K562 (cell line): ENCODE results near the gene TBL2. TPM values are rescaled to one million over a fixed set of nuclear protein-coding genes. Genes with fewer than 3 reads are reported as not detected.

Source experiments
- ASH1L ChIP-seq: fragments of 450-650 bp; IDR thresholded peaks from 2 replicates; pipeline ENCODE4 v1.6.1; 2018; ENCODE audit warnings: borderline replicate concordance, mild to moderate bottlenecking, low read depth; ENCODE audit not compliant: partially characterized antibody
- CREM ChIP-seq: IDR thresholded peaks from 2 replicates; pipeline ENCODE4 v1.6.1; 2014; ENCODE audit warnings: antibody characterized with exemption, low read depth
- CTCF ChIP-seq, 3 experiments: IDR thresholded peaks in 2 of 3; conservative IDR thresholded peaks in 1 of 3; 2 replicates each; pipeline ENCODE4 v1.5.1; 2011 to 2012; ENCODE audit warnings: low read length in 3 of 3, mild to moderate bottlenecking in 3 of 3, control low read depth in 2 of 3, improper control_type of control experiment in 1 of 3, inconsistent platforms in 1 of 3, low read depth in 1 of 3, mixed read lengths in 1 of 3, moderate library complexity in 1 of 3; ENCODE audit not compliant: insufficient read depth in 2 of 3
- E2F8 ChIP-seq: fragments of 450-650 bp; IDR thresholded peaks from 2 replicates; pipeline ENCODE4 v1.7.1; 2018; ENCODE audit warnings: mild to moderate bottlenecking, low read depth; ENCODE audit not compliant: partially characterized antibody
- ESRRA ChIP-seq: fragments of 450-650 bp; IDR thresholded peaks from 2 replicates; pipeline ENCODE4 v1.6.1; 2014; ENCODE audit warnings: low read depth, mild to moderate bottlenecking, moderate library complexity, borderline replicate concordance
- JUNB ChIP-seq: fragments of 450-650 bp; formaldehyde crosslinking; conservative IDR thresholded peaks from 2 replicates; pipeline ENCODE4 v1.4.0; 2020; ENCODE audit warnings: mild to moderate bottlenecking
- PCBP2 ChIP-seq: fragments of 200-400 bp; formaldehyde crosslinking; IDR thresholded peaks from 2 replicates; pipeline ENCODE4 v1.6.1; 2018; ENCODE audit warnings: low read length, low read depth, mild to moderate bottlenecking, moderate library complexity; ENCODE audit not compliant: poor library complexity, severe bottlenecking
- PREB ChIP-seq: sonication (generic); formaldehyde crosslinking; IDR thresholded peaks from 2 replicates; pipeline ENCODE4 v1.8.1; 2023; ENCODE audit warnings: mild to moderate bottlenecking, missing genetic modification reagents
- SUPT5H ChIP-seq: fragments of 450-650 bp; IDR thresholded peaks from 2 replicates; pipeline ENCODE4 v1.6.1; 2016
- ZBTB7A ChIP-seq: IDR thresholded peaks from 2 replicates; pipeline ENCODE4 v1.6.1; 2011; ENCODE audit warnings: low read depth, mild to moderate bottlenecking, low read length, moderate library complexity, borderline replicate concordance; ENCODE audit not compliant: control insufficient read depth
- ZNF165 ChIP-seq: fragments of 250-450 bp; sonication (Bioruptor Pico); IDR thresholded peaks from 2 replicates; pipeline ENCODE4 v1.4.0; 2020; ENCODE audit warnings: borderline replicate concordance
- ZNF584 ChIP-seq: fragments of 200-800 bp; sonication (Bioruptor generic); IDR thresholded peaks from 2 replicates; pipeline ENCODE4 v1.6.1; 2016; ENCODE audit warnings: low read depth, mild to moderate bottlenecking, missing genetic modification characterization, missing compliant biosample characterization
- ZNF586 ChIP-seq: fragments of 450-650 bp; formaldehyde crosslinking; conservative IDR thresholded peaks from 2 replicates; pipeline ENCODE4 v1.4.0; 2020; ENCODE audit warnings: mild to moderate bottlenecking, moderate library complexity
- ZNF609 ChIP-seq: sonication (generic); formaldehyde crosslinking; IDR thresholded peaks from 2 replicates; pipeline ENCODE4 v1.8.1; 2023; ENCODE audit warnings: missing genetic modification reagents, mild to moderate bottlenecking, borderline replicate concordance
- polyA plus RNA-seq, 8 experiments: library from polyadenylated mRNA; depleted of rRNA in 4 of 8; stranded (reverse) in 5 of 8; unstranded in 3 of 8; fragments of >200 nt; fragmentation: Nextera tagmentation in 2 of 8; fragmentation: Illumina TruSeq in 1 of 8; extraction: Ambion mirVana in 2 of 8; extraction: Trizol in 1 of 8; gene quantifications; 2 replicates each; pipeline versions ENCODE4 v1.2.1 to v1.2.3, GENCODE V29; 2011 to 2014; ENCODE audit warnings: inconsistent platforms in 1 of 8, missing spikeins in 1 of 8
- total RNA-seq, 7 experiments: library from RNA; depleted of rRNA in 6 of 7; stranded (reverse); fragments of >200 nt in 6 of 7; fragmentation: Illumina TruSeq in 2 of 7; extraction: Trizol in 2 of 7; gene quantifications; 2 replicates each; pipeline versions ENCODE4 v1.2.1 to v1.2.3, GENCODE V29; 2011 to 2021; ENCODE audit warnings: low replicate concordance in 1 of 7

Gene TBL2
- total and polyA plus RNA-seq, 9 of the 15 experiments (the other 6 are each of a cell fraction or from before 2014, with no cell fraction given) = 2.5 to 123 (median 49.2) TPM

GRCh38 chr7:73593207-73594045 lies 15.0 kb upstream of the TBL2 start (continued):
- TF ChIP-seq ESRRA (peak; percentile 74; the same call in 1 of the 2 replicates), CREM (no peak), ZBTB7A (peak; percentile 10; the same call in 1 of the 2 replicates), ASH1L (no peak), E2F8 (no peak), CTCF (IDR thresholded peaks at IDR 0.05 in 2 of 3, conservative IDR thresholded peaks at IDR 0.05 in 1 of 3; ENCODE audit: insufficient read depth in 2 of 3, low read depth in 1 of 3, low read length in 3 of 3) (peak in 2 of 3 experiments; percentile 22 to 31; a peak in 2 of 6 replicates), SUPT5H (no peak), PREB (CRISPR knock-in tag) (no peak), PCBP2 (no peak), ZNF584 (no peak), JUNB (CRISPR knock-in tag) (no peak), ZNF609 (no peak), ZNF586 (CRISPR knock-in tag) (no peak), ZNF165 (no peak)
